ENCODE results near the gene PTPRT. TPM values are rescaled to one million over a fixed set of nuclear protein-coding genes. Genes with fewer than 3 reads are reported as not detected.

PTPRT gene
- total and polyA plus RNA-seq, 2 of the 4 experiments (the other 2 are of a cell fraction) = not detected

DNA sequence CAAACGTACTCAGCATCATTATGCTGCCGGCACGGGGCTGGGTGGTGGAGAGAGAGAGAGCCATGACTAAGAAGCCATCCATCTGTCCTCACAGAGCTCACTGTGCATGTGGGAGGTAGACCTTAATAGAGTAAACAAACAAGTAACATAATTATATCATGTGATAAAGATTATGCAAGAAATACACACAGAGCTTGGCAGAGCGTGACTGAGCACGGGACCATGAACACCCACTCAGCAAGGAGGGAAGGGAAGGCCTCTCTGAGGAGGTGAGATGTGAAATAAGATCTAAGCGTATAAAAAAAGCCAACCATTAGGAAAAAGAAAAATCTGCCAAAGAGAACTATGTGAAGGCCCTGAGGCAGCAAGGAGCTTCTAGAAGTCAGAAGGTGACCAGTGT, 207.5 kb downstream of the PTPRT start:
- Histone ChIP-seq H3K18ac (ENCODE audit: low read depth, low read length) (no peak overlapping the region), H3K23ac (ENCODE audit: low read depth, low read length) (no peak overlapping the region), H3K27ac (ENCODE audit: insufficient read depth, low read length) (no peak overlapping the region), H3K4me2 (ENCODE audit: low read depth, low read length) (no peak overlapping the region), H3K79me1 (ENCODE audit: low read depth in 1 of 2, low read length in 2 of 2) (no peaks in the 10 kb centered on the region), H3K27me3 (ENCODE audit: control insufficient read depth, insufficient read depth, low read length) (no peaks in the 10 kb centered on the region), H2BK5ac (ENCODE audit: low read depth, low read length, poor library complexity, severe bottlenecking) (no peak overlapping the region), H2BK120ac (ENCODE audit: low read depth, low read length) (no peak overlapping the region), H4K8ac (ENCODE audit: low read depth in 2 of 2, low read length in 2 of 2) (no peak overlapping the region), H3K9me1 (ENCODE audit: insufficient read depth, low read length) (no peaks in the 10 kb centered on the region), H4K91ac (ENCODE audit: insufficient read depth, low read depth, low read length) (no peak overlapping the region), H3K14ac (replicated peaks; ENCODE audit: low read depth, low read length) (no peak overlapping the region), H3K4me1 (ENCODE audit: control insufficient read depth, insufficient read depth, low read length) (no peaks in the 10 kb centered on the region), H2AFZ (replicated peaks; ENCODE audit: low read length, poor library complexity) (no peak overlapping the region), H2AK9ac (replicated peaks; ENCODE audit: low read depth, low read length, poor library complexity) (no peak overlapping the region), H2BK15ac (ENCODE audit: low read depth, low read length) (no peak overlapping the region), H2BK20ac (ENCODE audit: low read depth, low read length) (no peak overlapping the region), H3K56ac (ENCODE audit: extremely low read depth, insufficient read depth, low read length) (no peak overlapping the region), H3K9ac (ENCODE audit: low read depth, low read length) (no peak overlapping the region), H3K9me3 (ENCODE audit: control insufficient read depth, insufficient read depth, low read length) (peaks cover 17% of the 10 kb centered on the region), H3K4ac (ENCODE audit: low read depth, low read length) (no peak overlapping the region), H2AK5ac (ENCODE audit: low read depth, low read length) (no peak overlapping the region), H3K36me3 (ENCODE audit: control insufficient read depth, insufficient read depth, low read length) (no peaks in the 10 kb centered on the region), H3K4me3 (ENCODE audit: insufficient read depth, low read depth, low read length) (no peak overlapping the region), H4K5ac (ENCODE audit: low read depth, low read length) (no peak overlapping the region), H4K20me1 (ENCODE audit: insufficient read depth, low read length) (no peaks in the 10 kb centered on the region)
- ChIA-PET CTCF (no interaction called here), POLR2A (ENCODE audit: unreplicated experiment) (no interaction called here)
- ATAC-seq (ENCODE audit: low read depth) (no peak), DNase-seq (no peak)
- intact Hi-C loops (cut with micrococcal nuclease) (no loop called here), dilution Hi-C loops (cut with HindIII; ENCODE audit: low sequenced_read_pairs, unreplicated experiment) (no loop called here), in situ Hi-C loops (cut with MboI; ENCODE audit: low sequenced_read_pairs) (no loop called here)
- BruUV-seq (replicated peaks) = no TSS peak
- no CpG with 5 or more reads among the region's 6 CpGs for WGBS, 2 experiments (ENCODE audit: extremely low coverage in 2 of 2, insufficient read length in 1 of 2)
- TF ChIP-seq BHLHE40 (IDR thresholded peaks at IDR 0.05; ENCODE audit: low read depth, low read length) = no peak
- TF ChIP-seq RAD21 (IDR thresholded peaks at IDR 0.05; ENCODE audit: low read length) = no peak
- TF ChIP-seq FOS (IDR thresholded peaks at IDR 0.05; ENCODE audit: low read depth, low read length) = no peak
- no peak for TF ChIP-seq NFE2L2 (IDR thresholded peaks at IDR 0.05; ENCODE audit: low read depth, low read length)
- no peak for TF ChIP-seq CHD1 (IDR thresholded peaks at IDR 0.05; ENCODE audit: low read depth, low read length)
- TF ChIP-seq, protein P1, sequence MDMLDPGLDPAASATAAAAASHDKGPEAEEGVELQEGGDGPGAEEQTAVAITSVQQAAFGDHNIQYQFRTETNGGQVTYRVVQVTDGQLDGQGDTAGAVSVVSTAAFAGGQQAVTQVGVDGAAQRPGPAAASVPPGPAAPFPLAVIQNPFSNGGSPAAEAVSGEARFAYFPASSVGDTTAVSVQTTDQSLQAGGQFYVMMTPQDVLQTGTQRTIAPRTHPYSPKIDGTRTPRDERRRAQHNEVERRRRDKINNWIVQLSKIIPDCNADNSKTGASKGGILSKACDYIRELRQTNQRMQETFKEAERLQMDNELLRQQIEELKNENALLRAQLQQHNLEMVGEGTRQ (IDR thresholded peaks at IDR 0.05; ENCODE audit: low read depth, low read length) = no peak
- TF ChIP-seq MAFK (IDR thresholded peaks at IDR 0.05; ENCODE audit: low read depth, low read length) = no peak
- no peak for TF ChIP-seq RCOR1 (IDR thresholded peaks at IDR 0.05; ENCODE audit: insufficient replicate concordance, low read length)
- TF ChIP-seq, protein P2, sequence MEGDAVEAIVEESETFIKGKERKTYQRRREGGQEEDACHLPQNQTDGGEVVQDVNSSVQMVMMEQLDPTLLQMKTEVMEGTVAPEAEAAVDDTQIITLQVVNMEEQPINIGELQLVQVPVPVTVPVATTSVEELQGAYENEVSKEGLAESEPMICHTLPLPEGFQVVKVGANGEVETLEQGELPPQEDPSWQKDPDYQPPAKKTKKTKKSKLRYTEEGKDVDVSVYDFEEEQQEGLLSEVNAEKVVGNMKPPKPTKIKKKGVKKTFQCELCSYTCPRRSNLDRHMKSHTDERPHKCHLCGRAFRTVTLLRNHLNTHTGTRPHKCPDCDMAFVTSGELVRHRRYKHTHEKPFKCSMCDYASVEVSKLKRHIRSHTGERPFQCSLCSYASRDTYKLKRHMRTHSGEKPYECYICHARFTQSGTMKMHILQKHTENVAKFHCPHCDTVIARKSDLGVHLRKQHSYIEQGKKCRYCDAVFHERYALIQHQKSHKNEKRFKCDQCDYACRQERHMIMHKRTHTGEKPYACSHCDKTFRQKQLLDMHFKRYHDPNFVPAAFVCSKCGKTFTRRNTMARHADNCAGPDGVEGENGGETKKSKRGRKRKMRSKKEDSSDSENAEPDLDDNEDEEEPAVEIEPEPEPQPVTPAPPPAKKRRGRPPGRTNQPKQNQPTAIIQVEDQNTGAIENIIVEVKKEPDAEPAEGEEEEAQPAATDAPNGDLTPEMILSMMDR (conservative IDR thresholded peaks at IDR 0.05; ENCODE audit: low read depth, low read length) = no peak
- TF ChIP-seq SMC3 (IDR thresholded peaks at IDR 0.05; ENCODE audit: low read depth, low read length) = no peak
- TF ChIP-seq CEBPB (IDR thresholded peaks at IDR 0.05; ENCODE audit: low read depth, low read length) = no peak

Measured in IMR-90 (cell line).